H1 (cell line): Measurements from ENCODE around the gene ALDH4A1. TPM values are rescaled to one million over a fixed set of nuclear protein-coding genes. Genes with fewer than 3 reads are reported as not detected.

Experiments used
- CTCF ChIA-PET: fragments of 300-600 bp; sonication (Branson Sonifier 250); formaldehyde crosslinking; loops from one replicate; lab custom pipeline; 2021; ENCODE audit not compliant: partially characterized antibody; lab: Charles Lee
- POLR2A ChIA-PET: fragments of 300-600 bp; sonication (Branson Sonifier 250); formaldehyde crosslinking; loops from one replicate; lab custom pipeline; 2021; ENCODE audit warnings: inconsistent platforms; ENCODE audit not compliant: partially characterized antibody; lab: Charles Lee
- DNase-seq, 2 experiments: peaks; one replicate each; pipeline versions ENCODE4 v3.0.0 to v3.0.0-alpha.2; 2010 to 2022; ENCODE audit warnings: low spot score in 2 of 2, low read depth in 1 of 2, mixed read lengths in 1 of 2
- FAIRE-seq: peaks from 2 replicates; lab custom pipeline; 2011; peaks lifted over from hg19 to GRCh38; lab: Jason Lieb, UNC
- H2AFZ ChIP-seq: 2 replicates; pipeline ENCODE4 v1.8.1; 2012; ENCODE audit warnings: low read length, inconsistent platforms
- H2AK5ac ChIP-seq: 2 replicates; pipeline ENCODE4 v1.6.1; 2013; ENCODE audit warnings: low read depth, low read length
- H2BK120ac ChIP-seq: replicated peaks from 2 replicates; pipeline ENCODE3; 2013; ENCODE audit warnings: low read depth, low read length, inconsistent platforms
- H2BK12ac ChIP-seq: 2 replicates; pipeline ENCODE4 v1.6.1; 2013; ENCODE audit warnings: low read depth, low read length
- H2BK15ac ChIP-seq: 2 replicates; pipeline ENCODE4 v1.6.1; 2013; ENCODE audit warnings: low read length
- H2BK20ac ChIP-seq: 2 replicates; pipeline ENCODE4 v1.6.1; 2013; ENCODE audit warnings: low read length
- H2BK5ac ChIP-seq: 2 replicates; pipeline ENCODE4 v1.6.1; 2013; ENCODE audit warnings: low read depth, low read length
- H3K14ac ChIP-seq: 2 replicates; pipeline ENCODE4 v1.6.1; 2013; ENCODE audit warnings: inconsistent platforms; ENCODE audit not compliant: insufficient read length
- H3K18ac ChIP-seq: 2 replicates; pipeline ENCODE4 v1.6.1; 2013; ENCODE audit warnings: low read length; ENCODE audit errors: extremely low read depth
- H3K23ac ChIP-seq: 2 replicates; pipeline ENCODE4 v1.6.1; 2013; ENCODE audit warnings: inconsistent platforms; ENCODE audit not compliant: insufficient read length
- H3K23me2 ChIP-seq: 2 replicates; pipeline ENCODE4 v1.6.1; 2013; ENCODE audit warnings: low read depth, low read length
- H3K27ac ChIP-seq: 2 replicates; pipeline ENCODE4 v1.6.1; 2011; ENCODE audit warnings: low read depth, low read length, inconsistent platforms
- H3K27me3 ChIP-seq, 4 experiments: replicated peaks in 1 of 4; 1 replicate in 1 of 4; 2 replicates in 3 of 4; pipeline versions ENCODE4 v1.6.1 to v1.8.1; 2011 to 2013; ENCODE audit warnings: low read length in 3 of 4, mild to moderate bottlenecking in 3 of 4, inconsistent platforms in 2 of 4, mixed read lengths in 2 of 4, moderate library complexity in 1 of 4; ENCODE audit not compliant: control insufficient read depth in 3 of 4, insufficient read depth in 3 of 4; ENCODE audit errors: extremely low read depth in 1 of 4
- H3K36me3 ChIP-seq, 4 experiments: 2 replicates each; pipeline versions ENCODE4 v1.6.1 to v1.8.1; 2011 to 2013; ENCODE audit warnings: mild to moderate bottlenecking in 4 of 4, low read length in 3 of 4, moderate library complexity in 2 of 4, control low read depth in 1 of 4, inconsistent platforms in 1 of 4; ENCODE audit not compliant: insufficient read depth in 4 of 4, control insufficient read depth in 2 of 4
- H3K4ac ChIP-seq: replicated peaks from 2 replicates; pipeline ENCODE3; 2013; ENCODE audit warnings: low read length, low read depth, mixed read lengths, inconsistent platforms; ENCODE audit not compliant: insufficient read length
- H3K4me1 ChIP-seq, 4 experiments: replicated peaks in 1 of 4; 1 replicate in 1 of 4; 2 replicates in 3 of 4; pipeline versions ENCODE4 v1.6.1 to v1.8.1; 2011 to 2013; ENCODE audit warnings: low read length in 3 of 4, inconsistent platforms in 2 of 4, mixed read lengths in 1 of 4; ENCODE audit not compliant: insufficient read depth in 4 of 4, control insufficient read depth in 3 of 4
- H3K4me2 ChIP-seq, 2 experiments: 2 replicates each; pipeline versions ENCODE4 v1.6.1 to v1.8.1; 2011 to 2013; ENCODE audit warnings: low read depth in 2 of 2, low read length in 2 of 2, control low read depth in 1 of 2, inconsistent platforms in 1 of 2, mild to moderate bottlenecking in 1 of 2; ENCODE audit not compliant: insufficient read depth in 1 of 2
- H3K4me3 ChIP-seq, 4 experiments: fragments of 200-600, 300-600 bp in 1 of 4; sonication (generic), shearing (Covaris generic), sonication (Bioruptor Twin) in 1 of 4; 2 replicates each; pipeline versions ENCODE4 v1.5.1 to v1.8.1; 2011 to 2016; ENCODE audit warnings: low read length in 4 of 4, low read depth in 3 of 4, control low read depth in 2 of 4, inconsistent platforms in 2 of 4, mild to moderate bottlenecking in 2 of 4, mixed read lengths in 1 of 4, moderate library complexity in 1 of 4; ENCODE audit not compliant: insufficient read depth in 2 of 4; ENCODE audit errors: extremely low read depth in 1 of 4
- H3K56ac ChIP-seq: replicated peaks from 2 replicates; pipeline ENCODE3; 2013; ENCODE audit warnings: low read depth, mild to moderate bottlenecking, mixed read lengths, low read length, inconsistent platforms; ENCODE audit not compliant: insufficient read length
- H3K79me1 ChIP-seq: 2 replicates; pipeline ENCODE4 v1.6.1; 2013; ENCODE audit warnings: low read depth, low read length, control low read depth
- H3K79me2 ChIP-seq, 2 experiments: 2 replicates each; pipeline versions ENCODE4 v1.6.1 to v1.8.1; 2012 to 2013; ENCODE audit warnings: low read length in 2 of 2, mild to moderate bottlenecking in 2 of 2, inconsistent platforms in 1 of 2; ENCODE audit not compliant: insufficient read depth in 2 of 2, control insufficient read depth in 1 of 2
- H3K9ac ChIP-seq, 4 experiments: replicated peaks in 1 of 4; 1 replicate in 1 of 4; 2 replicates in 3 of 4; pipeline versions ENCODE4 v1.6.1 to v1.8.1; 2011 to 2013; ENCODE audit warnings: low read depth in 3 of 4, low read length in 3 of 4, control low read depth in 2 of 4, mild to moderate bottlenecking in 2 of 4, moderate library complexity in 2 of 4, inconsistent platforms in 1 of 4; ENCODE audit errors: extremely low read depth in 1 of 4
- H3K9me3 ChIP-seq, 2 experiments: 2 replicates each; pipeline versions ENCODE4 v1.6.1 to v1.8.1; 2012 to 2013; ENCODE audit warnings: mild to moderate bottlenecking in 2 of 2, moderate library complexity in 2 of 2, control low read depth in 1 of 2, inconsistent platforms in 1 of 2, low read depth in 1 of 2, low read length in 1 of 2, mixed read lengths in 1 of 2; ENCODE audit not compliant: insufficient read depth in 2 of 2
- H4K20me1 ChIP-seq, 2 experiments: replicated peaks in 1 of 2; 2 replicates each; pipeline versions ENCODE3 to v1.8.1; 2011 to 2013; ENCODE audit warnings: inconsistent platforms in 2 of 2, low read length in 2 of 2, mild to moderate bottlenecking in 1 of 2; ENCODE audit not compliant: insufficient read depth in 2 of 2, control insufficient read depth in 1 of 2
- H4K5ac ChIP-seq: 2 replicates; pipeline ENCODE4 v1.6.1; 2013; ENCODE audit warnings: low read length, low read depth, mixed read lengths, inconsistent platforms; ENCODE audit not compliant: insufficient read length
- H4K8ac ChIP-seq: 2 replicates; pipeline ENCODE4 v1.8.0; 2013; ENCODE audit warnings: mild to moderate bottlenecking, moderate library complexity, low read length, inconsistent platforms; ENCODE audit not compliant: insufficient read depth; ENCODE audit errors: extremely low read depth
- H4K91ac ChIP-seq: replicated peaks from 2 replicates; pipeline ENCODE3; 2013; ENCODE audit warnings: low read length, mixed read lengths, inconsistent platforms; ENCODE audit not compliant: insufficient read length
- CBX8 ChIP-seq: fragments of 300-800, 300-1000 bp; sonication (generic); IDR thresholded peaks from 2 replicates; pipeline ENCODE4 v1.7.1; 2016; ENCODE audit warnings: low read depth, low read length, borderline replicate concordance
- CEBPB ChIP-seq: IDR thresholded peaks from 2 replicates; pipeline ENCODE4 v1.6.1; 2012; ENCODE audit warnings: low read depth, low read length
- CHD2 ChIP-seq: IDR thresholded peaks from 2 replicates; pipeline ENCODE4 v1.6.1; 2012; ENCODE audit warnings: low read length, improper control_type of control experiment
- EZH2 ChIP-seq: fragments of 200-600 bp; sonication (generic); IDR thresholded peaks from 2 replicates; pipeline ENCODE4 v1.7.1; 2012; ENCODE audit warnings: low read depth, mild to moderate bottlenecking, moderate library complexity, low read length, inconsistent platforms; ENCODE audit not compliant: severe bottlenecking
- GABPA ChIP-seq: IDR thresholded peaks from 2 replicates; pipeline ENCODE4 v1.6.1; 2011; ENCODE audit warnings: mild to moderate bottlenecking, low read length, moderate library complexity, borderline replicate concordance; ENCODE audit not compliant: insufficient read depth
- GTF2F1 ChIP-seq: IDR thresholded peaks from 2 replicates; pipeline ENCODE4 v1.6.1; 2012; ENCODE audit warnings: low read depth, low read length, improper control_type of control experiment, borderline replicate concordance
- HDAC2 ChIP-seq, 2 experiments: fragments of 300-600 bp in 1 of 2; sonication (generic) in 1 of 2; IDR thresholded peaks; 2 replicates each; pipeline ENCODE4 v1.6.1; 2011 to 2012; ENCODE audit warnings: low read depth in 2 of 2, low read length in 2 of 2, mild to moderate bottlenecking in 2 of 2, moderate library complexity in 2 of 2, borderline replicate concordance in 1 of 2, inconsistent platforms in 1 of 2
- KDM4A ChIP-seq: IDR thresholded peaks from one replicate; pipeline ENCODE4 v1.7.1; 2012; ENCODE audit warnings: low read depth, mild to moderate bottlenecking, moderate library complexity, low read length, inconsistent platforms; ENCODE audit not compliant: severe bottlenecking
- KDM5A ChIP-seq: fragments of 200-600 bp; IDR thresholded peaks from 2 replicates; pipeline ENCODE4 v1.7.1; 2012; ENCODE audit warnings: mild to moderate bottlenecking, low read length, inconsistent platforms, mixed read lengths
- MAX ChIP-seq: IDR thresholded peaks from 2 replicates; pipeline ENCODE4 v1.6.1; 2012; ENCODE audit warnings: inconsistent platforms
- SIX5 ChIP-seq: IDR thresholded peaks from 2 replicates; pipeline ENCODE4 v1.6.1; 2011; ENCODE audit warnings: mild to moderate bottlenecking, low read depth, low read length
- TAF1 ChIP-seq: IDR thresholded peaks from 2 replicates; pipeline ENCODE4 v1.6.1; 2011; ENCODE audit warnings: mild to moderate bottlenecking, low read depth, low read length
- USF2 ChIP-seq: IDR thresholded peaks from 2 replicates; pipeline ENCODE4 v1.6.1; 2011; ENCODE audit warnings: low read length, improper control_type of control experiment
- WGBS, 2 experiments: shearing (Covaris generic) in 1 of 2; methylation state at CpG; one replicate each; pipeline versions ENCODE4 v1.1.6 to v1.1.7; 2013 to 2015; ENCODE audit warnings: low lambda C conversion rate in 2 of 2, mixed read lengths in 2 of 2, inconsistent platforms in 1 of 2, low coverage in 1 of 2, missing lambda C conversion rate in 1 of 2; ENCODE audit not compliant: insufficient replicate concordance in 2 of 2, insufficient coverage in 1 of 2, insufficient read length in 1 of 2; ENCODE audit errors: extremely low coverage in 1 of 2, missing lambda C conversion rate in 1 of 2; 5-methylcytosine and 5-hydroxymethylcytosine counted together
- polyA plus RNA-seq, 7 experiments: library from polyadenylated mRNA; depleted of rRNA in 3 of 7; stranded (reverse) in 5 of 7; unstranded in 2 of 7; fragments of >200 nt in 5 of 7; fragments of 200-250 nt in 2 of 7; gene quantifications; 1 replicate in 5 of 7; 2 replicates in 1 of 7; 4 replicates in 1 of 7; pipeline versions ENCODE4 v1.2.1 to v1.2.3, GENCODE V29; 2011 to 2013; ENCODE audit warnings: missing spikeins in 2 of 7, mixed read lengths in 2 of 7
- total RNA-seq: library from RNA; stranded (reverse); fragmentation: NEBNext Ultra II Directional; extraction: Animal tissue kit (Norgen Biotek cat#: 25700); gene quantifications from 2 replicates; pipeline ENCODE4 v1.2.1, GENCODE V29; 2021

Gene ALDH4A1
- total and polyA plus RNA-seq, 2 of the 8 experiments (the other 6 are each of a cell fraction or from before 2014, with no cell fraction given): 30.3 to 35.9 TPM

- Histone ChIP-seq H4K8ac (no peak overlapping the region), H4K91ac (no peak overlapping the region), H3K4me2 (no peak overlapping the region), H3K79me2 (no peaks in the 10 kb centered on the region), H3K36me3 (no peaks in the 10 kb centered on the region; a peak in 2 of 8 replicates), H3K4me1 (no peaks in the 10 kb centered on the region), H3K27me3 (no peaks in the 10 kb centered on the region), H3K56ac (no peak overlapping the region), H3K9me3 (no peaks in the 10 kb centered on the region), H4K5ac (no peak overlapping the region), H2BK5ac (no peak overlapping the region), H2AFZ (no peak overlapping the region), H2BK20ac (no peak overlapping the region), H3K18ac (no peak overlapping the region), H2AK5ac (no peak overlapping the region), H2BK12ac (no peak overlapping the region), H4K20me1 (peaks cover 2 to 4% of the 10 kb centered on the region in 2 experiments), H2BK120ac (no peak overlapping the region), H3K27ac (no peak overlapping the region), H3K23me2 (no peaks in the 10 kb centered on the region), H3K23ac (no peak overlapping the region), H3K79me1 (no peaks in the 10 kb centered on the region), H2BK15ac (no peak overlapping the region), H3K14ac (no peak overlapping the region), H3K4me3 (no peak overlapping the region), H3K4ac (no peak overlapping the region), H3K9ac (no peak overlapping the region)
- CTCF ChIA-PET: interaction anchor here (0.6 to 5.6 kb wide), 39 partner anchors 8 to 578 kb away, joined by 3 to 52 read pairs (median 5); partner anchors contain the start of gene ALDH4A1
- POLR2A ChIA-PET: no interaction called here
- no peak for FAIRE-seq
- WGBS, 2 experiments: 82% methylated on average over 6 of the region's 6 CpGs; no CpG with 5 or more reads in 1 of the 2 experiments
- DNase-seq: no peak
- TF ChIP-seq CBX8: no peak
- TF ChIP-seq GABPA: no peak
- TF ChIP-seq HDAC2 (IDR thresholded peaks at IDR 0.05; ENCODE audit: borderline replicate concordance in 1 of 2, low read depth in 2 of 2, low read length in 2 of 2): no peak
- no peak for TF ChIP-seq KDM4A
- TF ChIP-seq CEBPB: no peak
- TF ChIP-seq CHD2: no peak
- TF ChIP-seq USF2: no peak
- no peak for TF ChIP-seq SIX5
- no peak for TF ChIP-seq EZH2
- TF ChIP-seq GTF2F1: no peak
- TF ChIP-seq MAX: no peak
- no peak for TF ChIP-seq KDM5A
- no peak for TF ChIP-seq TAF1
These were observed 28.3 kb downstream of the ALDH4A1 start for GRCh38 chr1:18874036-18874435.
